H1 (cell line): Measurements from ENCODE around the gene PYGB. TPM values are rescaled to one million over a fixed set of nuclear protein-coding genes. Genes with fewer than 3 reads are reported as not detected.

Source experiments
- ATF3 ChIP-seq: IDR thresholded peaks from 2 replicates; pipeline ENCODE4 v1.6.1; 2011; ENCODE audit warnings: low read depth, mild to moderate bottlenecking, low read length; ENCODE audit not compliant: insufficient read depth
- SAP30 ChIP-seq: fragments of 300-600 bp; sonication (generic); IDR thresholded peaks from 2 replicates; pipeline ENCODE4 v1.7.1; 2012; ENCODE audit warnings: low read length, moderate library complexity, mild to moderate bottlenecking, inconsistent platforms; ENCODE audit not compliant: insufficient read depth, insufficient replicate concordance
- TAF7 ChIP-seq: optimal IDR thresholded peaks from 2 replicates; pipeline ENCODE3; 2011; ENCODE audit warnings: low read depth, mild to moderate bottlenecking, inconsistent platforms, low read length, moderate library complexity, borderline replicate concordance
- USF2 ChIP-seq: IDR thresholded peaks from 2 replicates; pipeline ENCODE4 v1.6.1; 2011; ENCODE audit warnings: low read length, improper control_type of control experiment
- polyA plus RNA-seq, 7 experiments: library from polyadenylated mRNA; depleted of rRNA in 3 of 7; stranded (reverse) in 5 of 7; unstranded in 2 of 7; fragments of >200 nt in 5 of 7; fragments of 200-250 nt in 2 of 7; gene quantifications; 1 replicate in 5 of 7; 2 replicates in 1 of 7; 4 replicates in 1 of 7; pipeline versions ENCODE4 v1.2.1 to v1.2.3, GENCODE V29; 2011 to 2013; ENCODE audit warnings: missing spikeins in 2 of 7, mixed read lengths in 2 of 7
- total RNA-seq: library from RNA; stranded (reverse); fragmentation: NEBNext Ultra II Directional; extraction: Animal tissue kit (Norgen Biotek cat#: 25700); gene quantifications from 2 replicates; pipeline ENCODE4 v1.2.1, GENCODE V29; 2021

PYGB gene
- total and polyA plus RNA-seq, 2 of the 8 experiments (the other 6 are each of a cell fraction or from before 2014, with no cell fraction given) = 26.6 to 56.0 TPM

- no peak for TF ChIP-seq SAP30
- TF ChIP-seq TAF7 = no peak
- TF ChIP-seq ATF3 = no peak
- TF ChIP-seq USF2 = no peak
These were observed 21.4 kb downstream of the PYGB start (continued) for GRCh38 chr20:25269057-25269832.
